ENCODE measurements around the gene DNAJB8. TPM values are rescaled to one million over a fixed set of nuclear protein-coding genes. Genes with fewer than 3 reads are reported as not detected.

The DNAJB8 gene
- total and polyA plus RNA-seq, 9 donors = not detected

- Histone ChIP-seq H3K27me3 (ENCODE audit: control insufficient read depth, insufficient read depth, low read length) (peaks cover 43% of the 10 kb centered on the region), H3K36me3 (ENCODE audit: control insufficient read depth, insufficient read depth, low read length) (no peaks in the 10 kb centered on the region), H3K27ac (ENCODE audit: low read length) (no peak overlapping the region), H3K4me3 (ENCODE audit: low read length) (no peak overlapping the region), H3K4me1 (ENCODE audit: control insufficient read depth, insufficient read depth, low read length) (peaks cover 3% of the 10 kb centered on the region), H3K9me3 (replicated peaks; ENCODE audit: control insufficient read depth, low read depth, low read length) (no peaks in the 10 kb centered on the region)
- 83% methylated on average over 5 of the region's 5 CpGs for WGBS (ENCODE audit: insufficient coverage)
- DNase-seq = no peak
Measured at GRCh38 chr3:128502712-128503111, 36.0 kb upstream of the DNAJB8 start.

DNA sequence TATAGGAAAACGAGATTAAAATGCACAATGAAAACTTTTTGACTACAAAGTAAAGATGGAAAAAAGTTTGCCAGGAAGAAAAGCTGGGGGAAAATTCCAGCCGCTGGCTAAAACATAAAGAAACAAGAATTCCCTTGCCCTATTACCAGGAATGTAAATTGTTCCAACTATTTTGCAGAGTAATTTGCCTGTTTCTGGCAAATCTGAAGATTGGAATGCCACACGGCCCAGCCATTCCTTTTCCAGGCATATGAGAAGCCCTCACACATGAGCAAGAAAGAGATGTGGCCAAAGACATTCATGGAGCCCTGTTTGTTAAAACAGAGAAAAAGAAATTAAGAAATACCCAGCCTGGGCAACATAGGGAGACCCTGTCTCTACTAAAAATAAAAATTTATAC is 34.7 kb upstream of the DNAJB8 start:
- no peaks in the 10 kb centered on the region for H3K9me3 ChIP-seq (replicated peaks; ENCODE audit: control insufficient read depth, low read depth, low read length)
- peaks cover 13% of the 10 kb centered on the region for H3K4me1 ChIP-seq (ENCODE audit: control insufficient read depth, insufficient read depth, low read length)
- DNase-seq = no peak
- peaks cover 47% of the 10 kb centered on the region for H3K27me3 ChIP-seq (ENCODE audit: control insufficient read depth, insufficient read depth, low read length)
- H3K4me3 ChIP-seq (ENCODE audit: low read length) = no peak overlapping the region
- no peaks in the 10 kb centered on the region for H3K36me3 ChIP-seq (ENCODE audit: control insufficient read depth, insufficient read depth, low read length)
- H3K27ac ChIP-seq (ENCODE audit: low read length) = no peak overlapping the region
- whole genome bisulfite sequencing (ENCODE audit: insufficient coverage) = no CpG with 5 or more reads among the region's 3 CpGs

DNA sequence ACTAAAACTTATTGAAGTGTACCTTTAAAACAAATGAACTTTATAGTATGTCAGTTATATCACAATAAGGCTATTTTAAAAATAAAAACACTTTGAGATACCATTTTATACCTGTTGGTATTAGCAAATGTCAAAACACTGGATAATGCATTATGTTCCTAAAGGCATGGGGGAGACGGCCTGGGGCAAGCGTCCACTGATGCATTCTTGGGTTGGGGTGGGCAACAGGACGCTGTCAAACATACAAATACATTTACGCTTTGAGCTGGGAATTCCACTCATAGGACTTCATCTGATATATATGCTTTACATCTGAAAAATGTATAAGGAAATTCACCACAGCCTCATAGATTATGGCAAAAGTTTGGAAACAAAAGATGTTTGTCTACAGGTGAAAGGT is 33.9 kb upstream of the DNAJB8 start:
- Histone ChIP-seq H3K4me3 (ENCODE audit: low read length) (no peak overlapping the region), H3K9me3 (replicated peaks; ENCODE audit: control insufficient read depth, low read depth, low read length) (no peaks in the 10 kb centered on the region), H3K36me3 (ENCODE audit: control insufficient read depth, insufficient read depth, low read length) (no peaks in the 10 kb centered on the region), H3K27me3 (ENCODE audit: control insufficient read depth, insufficient read depth, low read length) (peaks cover 56% of the 10 kb centered on the region), H3K4me1 (ENCODE audit: control insufficient read depth, insufficient read depth, low read length) (peaks cover 14% of the 10 kb centered on the region), H3K27ac (ENCODE audit: low read length) (no peak overlapping the region)
- WGBS (ENCODE audit: insufficient coverage) = no CpG with 5 or more reads among the region's 4 CpGs
- no peak for DNase-seq

GRCh38 chr3:128499724-128500275 is 33.1 kb upstream of the DNAJB8 start:
- Histone ChIP-seq H3K4me1 (ENCODE audit: control insufficient read depth, insufficient read depth, low read length) (peaks cover 14% of the 10 kb centered on the region), H3K27me3 (ENCODE audit: control insufficient read depth, insufficient read depth, low read length) (peaks cover 63% of the 10 kb centered on the region)
- WGBS (ENCODE audit: insufficient coverage) = 92% methylated on average over 2 of the region's 4 CpGs

DNA sequence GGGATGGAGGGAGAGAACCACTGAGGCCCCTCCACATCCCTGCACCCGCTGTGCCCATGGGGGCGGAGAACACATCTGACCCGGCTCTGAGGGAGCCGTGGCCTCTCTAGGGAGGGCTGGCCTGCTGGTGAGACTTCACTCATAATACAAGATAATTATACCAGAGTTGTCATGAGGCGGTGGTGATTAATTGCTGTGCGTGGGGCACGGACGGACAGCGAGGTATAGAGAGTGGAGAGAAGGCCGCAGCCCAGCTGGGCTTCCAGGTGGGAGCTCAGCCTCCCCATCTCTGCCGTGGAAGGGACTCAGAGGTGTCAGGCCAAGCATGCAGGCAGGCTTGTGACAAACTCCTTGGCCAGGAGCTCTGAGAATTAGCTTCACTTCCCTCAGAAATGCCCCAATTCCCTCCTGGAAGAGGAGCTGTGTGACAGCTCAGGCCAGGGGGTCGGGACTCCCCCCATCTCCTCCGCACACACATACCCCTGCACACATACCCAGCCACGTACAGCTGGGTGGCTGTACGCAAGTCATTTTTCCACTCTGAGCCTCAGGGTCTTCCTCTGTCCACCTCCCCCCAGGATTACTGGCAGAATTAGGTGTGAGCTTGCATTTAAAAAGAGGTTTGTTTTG is 32.3 kb upstream of the DNAJB8 start:
- 59% methylated on average over 5 of the region's 15 CpGs for WGBS (ENCODE audit: insufficient coverage)
- Histone ChIP-seq H3K4me1 (ENCODE audit: control insufficient read depth, insufficient read depth, low read length) (peaks cover 14% of the 10 kb centered on the region), H3K27me3 (ENCODE audit: control insufficient read depth, insufficient read depth, low read length) (peaks cover 71% of the 10 kb centered on the region), H3K36me3 (ENCODE audit: control insufficient read depth, insufficient read depth, low read length) (no peaks in the 10 kb centered on the region), H3K4me3 (ENCODE audit: low read length) (no peak overlapping the region), H3K27ac (ENCODE audit: low read length) (no peak overlapping the region), H3K9me3 (replicated peaks; ENCODE audit: control insufficient read depth, low read depth, low read length) (no peaks in the 10 kb centered on the region)
- no peak for DNase-seq

More at GRCh38 chr3:128499724-128500275, 33.1 kb upstream of the DNAJB8 start:
- Histone ChIP-seq H3K4me3 (ENCODE audit: low read length) (no peak overlapping the region), H3K27ac (ENCODE audit: low read length) (no peak overlapping the region), H3K9me3 (replicated peaks; ENCODE audit: control insufficient read depth, low read depth, low read length) (no peaks in the 10 kb centered on the region), H3K36me3 (ENCODE audit: control insufficient read depth, insufficient read depth, low read length) (no peaks in the 10 kb centered on the region)
- DNase-seq = no peak

DNA sequence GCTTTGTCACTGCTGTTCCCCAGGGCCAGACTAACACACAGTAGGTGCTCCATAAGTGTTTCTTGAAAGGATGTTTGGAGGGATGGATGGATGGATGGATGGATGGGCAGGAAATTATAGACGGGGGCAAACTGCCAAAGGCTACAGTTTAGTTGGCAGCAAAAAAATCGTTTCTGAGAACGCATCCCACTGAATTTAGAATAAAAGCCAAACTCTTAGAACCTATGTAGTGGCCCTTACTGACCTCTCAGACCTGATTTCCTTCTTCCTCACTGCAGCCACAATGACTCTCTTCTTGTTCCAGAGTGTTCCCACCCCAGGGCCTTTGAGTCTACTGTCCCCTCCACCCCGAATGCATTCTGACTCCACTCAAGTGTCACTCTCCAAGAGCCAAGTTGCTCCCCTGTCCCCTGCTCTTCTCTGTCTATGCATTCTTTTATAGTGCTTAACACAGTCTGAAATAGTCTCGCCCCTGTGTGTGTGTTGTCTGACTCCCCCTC is 31.5 kb upstream of the DNAJB8 start:
- Histone ChIP-seq H3K36me3 (ENCODE audit: control insufficient read depth, insufficient read depth, low read length) (no peaks in the 10 kb centered on the region), H3K27me3 (ENCODE audit: control insufficient read depth, insufficient read depth, low read length) (peaks cover 77% of the 10 kb centered on the region), H3K4me3 (ENCODE audit: low read length) (no peak overlapping the region), H3K27ac (ENCODE audit: low read length) (no peak overlapping the region), H3K4me1 (ENCODE audit: control insufficient read depth, insufficient read depth, low read length) (peaks cover 14% of the 10 kb centered on the region), H3K9me3 (replicated peaks; ENCODE audit: control insufficient read depth, low read depth, low read length) (no peaks in the 10 kb centered on the region)
- WGBS (ENCODE audit: insufficient coverage) = 43% methylated on average over 3 of the region's 5 CpGs
- no peak for DNase-seq

DNA sequence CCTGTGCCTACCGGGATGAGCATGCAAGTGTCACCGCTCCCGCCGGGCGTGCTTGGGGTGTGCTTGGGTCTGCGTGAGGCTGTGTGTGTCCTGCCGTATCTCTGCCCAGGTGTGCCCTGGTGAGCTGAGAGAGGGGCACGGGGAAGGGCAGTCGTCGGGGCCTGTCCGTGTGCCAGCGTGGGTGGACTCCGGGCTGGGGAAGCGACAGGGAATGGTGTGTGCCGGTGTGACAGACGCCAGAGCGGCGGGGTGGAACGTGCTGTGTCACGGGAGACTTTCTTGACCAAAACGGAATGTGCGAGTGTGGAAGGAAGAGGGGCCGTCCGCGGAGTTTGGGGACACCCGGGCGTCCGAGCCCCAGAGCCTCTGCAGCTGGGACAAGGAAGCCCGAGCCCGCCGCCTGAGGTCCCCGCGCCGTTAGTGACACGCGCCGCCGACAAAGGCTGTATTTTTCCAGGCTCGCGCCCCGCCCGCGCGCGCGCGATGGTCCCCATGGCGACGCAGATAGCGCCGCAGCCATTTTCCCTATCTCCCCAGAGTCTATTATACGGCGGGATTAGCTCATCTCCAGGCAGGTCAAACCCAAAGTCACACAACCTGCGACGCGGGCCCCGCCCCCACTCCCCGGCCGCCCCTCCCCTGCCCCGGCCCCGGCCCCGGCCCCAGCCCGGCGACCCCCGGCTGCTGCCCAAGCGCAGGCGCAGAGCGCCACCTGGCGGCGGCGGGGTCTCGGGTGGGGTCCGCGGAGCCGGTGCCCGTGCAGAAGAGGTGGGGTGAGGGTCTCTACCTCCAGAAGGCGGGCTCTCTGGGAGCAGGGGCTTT is 30.8 kb upstream of the DNAJB8 start:
- Histone ChIP-seq H3K9me3 (replicated peaks; ENCODE audit: control insufficient read depth, low read depth, low read length) (no peaks in the 10 kb centered on the region), H3K27me3 (ENCODE audit: control insufficient read depth, insufficient read depth, low read length) (peaks cover 80% of the 10 kb centered on the region), H3K27ac (ENCODE audit: low read length) (no peak overlapping the region), H3K36me3 (ENCODE audit: control insufficient read depth, insufficient read depth, low read length) (no peaks in the 10 kb centered on the region), H3K4me1 (ENCODE audit: control insufficient read depth, insufficient read depth, low read length) (peaks cover 15% of the 10 kb centered on the region), H3K4me3 (ENCODE audit: low read length) (peak overlapping the region; percentile 48)
- WGBS (ENCODE audit: insufficient coverage) = 2% methylated on average over 63 of the region's 77 CpGs
- peak; percentile 65 for DNase-seq

DNA sequence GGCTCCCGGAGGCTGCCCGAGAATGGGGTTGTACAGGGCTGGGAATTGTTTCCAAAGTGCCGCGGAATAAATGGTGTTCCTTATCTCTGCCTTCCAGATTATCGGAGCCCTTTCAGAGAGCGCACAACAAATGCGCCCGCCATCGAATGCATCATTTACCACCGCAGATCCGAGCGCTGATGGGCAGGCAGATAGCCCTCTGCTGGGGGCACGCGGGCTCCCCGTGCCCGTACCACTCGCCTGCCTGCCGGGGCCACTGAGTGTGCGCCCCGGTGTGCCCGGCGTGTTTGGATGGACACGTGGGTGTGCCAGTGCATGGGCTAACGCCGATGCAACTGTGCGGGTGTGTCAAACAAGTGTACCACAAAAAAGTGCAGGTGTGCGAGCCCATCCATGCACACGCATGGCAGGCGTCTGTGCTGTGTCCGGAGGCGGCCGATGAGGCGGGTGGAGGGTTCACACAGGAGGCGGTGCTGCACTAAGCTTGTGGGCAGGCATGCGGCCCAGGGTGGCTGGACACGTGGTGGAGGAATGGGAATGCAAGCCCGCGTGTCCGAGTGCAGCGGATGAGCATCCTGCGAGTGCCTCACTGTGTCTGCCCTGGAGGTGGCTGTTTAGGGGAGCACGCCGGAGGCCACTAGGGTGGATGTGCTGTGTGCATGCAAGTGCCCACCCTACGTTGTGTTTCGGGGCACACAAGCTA is 30.1 kb upstream of the DNAJB8 start:
- WGBS (ENCODE audit: insufficient coverage) = 10% methylated on average over 45 of the region's 45 CpGs
- Histone ChIP-seq H3K4me3 (ENCODE audit: low read length) (no peak overlapping the region), H3K9me3 (replicated peaks; ENCODE audit: control insufficient read depth, low read depth, low read length) (no peaks in the 10 kb centered on the region), H3K36me3 (ENCODE audit: control insufficient read depth, insufficient read depth, low read length) (no peaks in the 10 kb centered on the region), H3K27me3 (ENCODE audit: control insufficient read depth, insufficient read depth, low read length) (peaks cover 86% of the 10 kb centered on the region), H3K4me1 (ENCODE audit: control insufficient read depth, insufficient read depth, low read length) (peaks cover 22% of the 10 kb centered on the region), H3K27ac (ENCODE audit: low read length) (no peak overlapping the region)
- peak; percentile 37 for DNase-seq

DNA sequence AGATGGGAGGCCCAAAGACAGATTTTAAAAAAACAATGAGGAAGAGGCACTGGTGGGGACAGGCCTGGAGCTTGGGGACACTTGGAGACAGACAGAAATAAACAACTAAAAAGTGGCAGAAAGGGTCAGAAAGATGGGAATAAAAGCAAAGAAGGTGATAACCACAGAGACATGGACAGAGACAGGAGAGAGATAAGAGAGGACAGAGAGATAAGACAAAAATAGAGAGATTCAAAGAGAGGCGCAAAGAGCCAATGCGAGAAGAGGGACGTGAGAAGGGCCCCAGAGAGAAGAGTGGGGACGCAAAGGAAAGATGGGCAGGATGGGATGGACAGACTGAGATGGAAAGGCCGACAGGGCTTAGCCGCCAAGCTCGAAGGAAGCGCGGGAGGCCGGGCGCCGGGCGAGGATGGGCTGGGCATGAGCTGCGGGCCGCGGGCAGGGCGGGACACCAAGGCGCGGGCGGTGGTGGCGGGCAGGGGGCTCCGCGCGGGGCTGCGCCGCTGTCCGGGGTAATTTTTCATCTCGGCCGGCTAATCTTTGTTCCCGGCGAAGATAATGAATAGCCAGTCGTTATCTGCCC is 29.4 kb upstream of the DNAJB8 start:
- H3K36me3 ChIP-seq (ENCODE audit: control insufficient read depth, insufficient read depth, low read length) = no peaks in the 10 kb centered on the region
- DNase-seq = no peak
- H3K27me3 ChIP-seq (ENCODE audit: control insufficient read depth, insufficient read depth, low read length) = peaks cover 88% of the 10 kb centered on the region
- 15% methylated on average over 32 of the region's 32 CpGs for WGBS (ENCODE audit: insufficient coverage)
- no peaks in the 10 kb centered on the region for H3K9me3 ChIP-seq (replicated peaks; ENCODE audit: control insufficient read depth, low read depth, low read length)
- no peak overlapping the region for H3K27ac ChIP-seq (ENCODE audit: low read length)
- no peak overlapping the region for H3K4me3 ChIP-seq (ENCODE audit: low read length)
- peaks cover 27% of the 10 kb centered on the region for H3K4me1 ChIP-seq (ENCODE audit: control insufficient read depth, insufficient read depth, low read length)
